Choroid plexus epithelial cell (primary cell): ENCODE measurements around the gene BAIAP3.
A peak's percentile ranks its signal among the peaks of the same experiment; 100 is the strongest.

Source experiments
- DNase-seq: peaks from one replicate; pipeline ENCODE4 v3.0.0-alpha.2; 2010; ENCODE audit warnings: low read depth
- H3K4me3 ChIP-seq: 2 replicates; pipeline ENCODE4 v1.5.1; 2011; ENCODE audit warnings: low read depth, mild to moderate bottlenecking, control low read depth, low read length, moderate library complexity
- CTCF ChIP-seq: conservative IDR thresholded peaks from 2 replicates; pipeline ENCODE4 v1.5.1; 2011; ENCODE audit warnings: low read depth, mild to moderate bottlenecking, control low read depth, inconsistent platforms, low read length, moderate library complexity

The BAIAP3 gene

GRCh38 chr16:1311212-1311737 lies 22.2 kb upstream of the BAIAP3 start:
- TF ChIP-seq CTCF = peak; percentile 8
- H3K4me3 ChIP-seq = peak overlapping the region; percentile 74
- no peak for DNase-seq

GRCh38 chr16:1311738-1312466 lies 21.5 kb upstream of the BAIAP3 start:
- peak; percentile 34 for DNase-seq

GRCh38 chr16:1312467-1312816 lies 21.0 kb upstream of the BAIAP3 start:
- no peak overlapping the region for H3K4me3 ChIP-seq
- DNase-seq = no peak
- no peak for TF ChIP-seq CTCF

More at GRCh38 chr16:1311738-1312466, 21.5 kb upstream of the BAIAP3 start:
- peak overlapping the region; percentile 74 for H3K4me3 ChIP-seq
- TF ChIP-seq CTCF = no peak

GRCh38 chr16:1312903-1313302 lies 20.5 kb upstream of the BAIAP3 start:
- no peak overlapping the region for H3K4me3 ChIP-seq
- TF ChIP-seq CTCF = no peak
- DNase-seq = no peak

GRCh38 chr16:1313721-1314369 lies 19.6 kb upstream of the BAIAP3 start:
- H3K4me3 ChIP-seq = no peak overlapping the region
- TF ChIP-seq CTCF = no peak
- no peak for DNase-seq

GRCh38 chr16:1314399-1315068 lies 18.9 kb upstream of the BAIAP3 start:
- no peak overlapping the region for H3K4me3 ChIP-seq
- no peak for DNase-seq
- TF ChIP-seq CTCF = no peak
